HG02981 (cell line): Measurements from ENCODE around the gene EDNRB.
"Not testable (repeated sequence)": the region's sequence is repeated elsewhere in the genome, so short reads cannot be mapped to it uniquely, and the experiment has no call there.

Experiments
- ATAC-seq: cut with Tn5 transposase; IDR thresholded peaks from one replicate; pipeline ENCODE4 v1.9.1; 2021; ENCODE audit warnings: mild to moderate bottlenecking, moderate library complexity; ENCODE audit not compliant: unreplicated experiment

The EDNRB gene

GRCh38 chr13:77918391-77919245, at the start of gene EDNRB:
Gene EDNRB (minus strand): TSS chr13:77918831. CDS start chr13:77918573, 258 bp downstream.
- no peak for ATAC-seq

GRCh38 chr13:77966671-77967070, 48.0 kb upstream of the EDNRB start:
- no peak for ATAC-seq

- no peak for ATAC-seq
Measured at GRCh38 chr13:77952737-77953136, 34.1 kb upstream of the EDNRB start.

GRCh38 chr13:77952276-77952675, 33.6 kb upstream of the EDNRB start:
- ATAC-seq, result no peak

- ATAC-seq, result no peak
Measured at GRCh38 chr13:77946522-77946921, 27.9 kb upstream of the EDNRB start.

GRCh38 chr13:77935063-77935462, 16.4 kb upstream of the EDNRB start:
- not testable (repeated sequence) for ATAC-seq

GRCh38 chr13:77930430-77930829, 11.8 kb upstream of the EDNRB start:
- ATAC-seq, result peak; percentile 83

GRCh38 chr13:77928909-77929308, 10.3 kb upstream of the EDNRB start:
- peak; percentile 81 for ATAC-seq

GRCh38 chr13:77925616-77926015, 7.0 kb upstream of the EDNRB start:
- ATAC-seq, result no peak

GRCh38 chr13:77919921-77920294, 1.3 kb upstream of the EDNRB start:
- no peak for ATAC-seq

- no peak for ATAC-seq
Measured at GRCh38 chr13:77919246-77919920, 752 bp upstream of the EDNRB start.

- no peak for ATAC-seq
Measured at GRCh38 chr13:77916488-77916887, 2.1 kb downstream of the EDNRB start.

- no peak for ATAC-seq
Measured at GRCh38 chr13:77915686-77916085, 2.9 kb downstream of the EDNRB start.

- no peak for ATAC-seq
Measured at GRCh38 chr13:77913003-77913402, 5.6 kb downstream of the EDNRB start.

GRCh38 chr13:77911751-77912150, 6.9 kb downstream of the EDNRB start:
- ATAC-seq, result no peak

- no peak for ATAC-seq
Measured at GRCh38 chr13:77909827-77910226, 8.8 kb downstream of the EDNRB start.

GRCh38 chr13:77908531-77908930, 10.1 kb downstream of the EDNRB start:
- no peak for ATAC-seq

GRCh38 chr13:77907666-77908341, 10.8 kb downstream of the EDNRB start:
- ATAC-seq, result no peak

GRCh38 chr13:77904031-77904430, 14.6 kb downstream of the EDNRB start:
- ATAC-seq, result no peak

GRCh38 chr13:77903435-77903834, 15.2 kb downstream of the EDNRB start:
- ATAC-seq, result no peak

GRCh38 chr13:77902319-77902963, 16.2 kb downstream of the EDNRB start:
- no peak for ATAC-seq
